Thyroid gland (tissue), 4 donors: ENCODE measurements around the gene NGEF.

ENCODE experiments used
- CTCF ChIP-seq, 6 experiments: fragments of 200-600 bp in 3 of 6; fragments of 450-650 bp in 3 of 6; sonication (generic) in 3 of 6; IDR thresholded peaks; one replicate each; pipeline ENCODE4 v1.5.1; 2016 to 2019; ENCODE audit warnings: antibody characterized with exemption in 6 of 6, mild to moderate bottlenecking in 2 of 6, inconsistent platforms in 1 of 6, moderate library complexity in 1 of 6
- POLR2A ChIP-seq, 2 donors: fragments of 450-650 bp; IDR thresholded peaks; one replicate each; pipeline ENCODE4 v1.6.1; 2017; ENCODE audit warnings: antibody characterized with exemption in 2 of 2, mild to moderate bottlenecking in 2 of 2, moderate library complexity in 1 of 2

- TF ChIP-seq CTCF (IDR thresholded peaks at IDR 0.05) = no peak
- no peak for TF ChIP-seq POLR2A (IDR thresholded peaks at IDR 0.05)
These were observed 44.0 kb upstream of the NGEF start for GRCh38 chr2:233056961-233057605.
